Naive thymus-derived CD4-positive, alpha-beta T cell (primary cell): Measurements from ENCODE around the gene NINL. TPM values are rescaled to one million over a fixed set of nuclear protein-coding genes. Genes with fewer than 3 reads are reported as not detected.
"Not testable (repeated sequence)": the region's sequence is repeated elsewhere in the genome, so short reads cannot be mapped to it uniquely, and the experiment has no call there.

ENCODE experiments used
- ATAC-seq: fragments of 150-1000 bp; cut with Tn5 transposase; 2 replicates; pipeline ENCODE4 v1.10.0; 2021; ENCODE audit warnings: mild to moderate bottlenecking, moderate library complexity
- CTCF ChIA-PET: fragments of 350-600 bp; sonication (Branson Sonifier 250); formaldehyde crosslinking; loops from one replicate; lab custom pipeline; 2021; ENCODE audit warnings: antibody characterized with exemption; lab: Charles Lee
- POLR2A ChIA-PET: fragments of 350-600 bp; sonication (Branson Sonifier 250); formaldehyde crosslinking; loops from one replicate; lab custom pipeline; 2021; ENCODE audit warnings: antibody characterized with exemption, inconsistent platforms; lab: Charles Lee
- DNase-seq, 9 donors: peaks; one replicate each; pipeline versions ENCODE4 v3.0.0 to v3.0.0-alpha.2; 2020 to 2022; ENCODE audit warnings: mixed read lengths in 1 of 9
- H3K27ac ChIP-seq: one replicate; pipeline ENCODE4 v1.7.0; 2013; ENCODE audit warnings: mild to moderate bottlenecking, low read depth, low read length, moderate library complexity
- H3K27me3 ChIP-seq, 2 donors: one replicate each; pipeline ENCODE4 v1.7.0; 2013; ENCODE audit warnings: low read length in 2 of 2, mild to moderate bottlenecking in 2 of 2, moderate library complexity in 2 of 2; ENCODE audit not compliant: control insufficient read depth in 2 of 2, insufficient read depth in 2 of 2
- H3K36me3 ChIP-seq, 3 experiments: 1 replicate in 2 of 3; 2 replicates in 1 of 3; pipeline ENCODE4 v1.7.0; 2013; ENCODE audit warnings: low read length in 3 of 3, mild to moderate bottlenecking in 3 of 3, moderate library complexity in 1 of 3; ENCODE audit not compliant: insufficient read depth in 3 of 3, control insufficient read depth in 2 of 3
- H3K4me1 ChIP-seq, 2 donors: one replicate each; pipeline ENCODE4 v1.7.0; 2013; ENCODE audit warnings: low read length in 2 of 2, mild to moderate bottlenecking in 2 of 2, moderate library complexity in 1 of 2; ENCODE audit not compliant: control insufficient read depth in 2 of 2, insufficient read depth in 2 of 2
- H3K4me3 ChIP-seq: 2 replicates; pipeline ENCODE4 v1.7.0; 2013; ENCODE audit warnings: mild to moderate bottlenecking, low read length
- H3K9me3 ChIP-seq, 3 experiments: 1 replicate in 2 of 3; 2 replicates in 1 of 3; pipeline ENCODE4 v1.7.0; 2013; ENCODE audit warnings: low read length in 3 of 3; ENCODE audit not compliant: control insufficient read depth in 2 of 3
- H3K27ac Mint-ChIP-seq, 9 donors: one replicate each; pipeline ENCODE4 v1.8.0; 2020 to 2022; ENCODE audit warnings: mixed read lengths in 9 of 9, mild to moderate bottlenecking in 8 of 9, moderate library complexity in 5 of 9, inconsistent platforms in 2 of 9
- H3K27me3 Mint-ChIP-seq, 5 donors: one replicate each; pipeline ENCODE4 v1.8.0; 2021 to 2022; ENCODE audit warnings: mixed read lengths in 5 of 5, mild to moderate bottlenecking in 1 of 5
- H3K36me3 Mint-ChIP-seq, 5 donors: one replicate each; pipeline ENCODE4 v1.8.0; 2020 to 2022; ENCODE audit warnings: mixed read lengths in 5 of 5, mild to moderate bottlenecking in 3 of 5, inconsistent platforms in 1 of 5
- H3K4me1 Mint-ChIP-seq, 7 donors: one replicate each; pipeline ENCODE4 v1.8.0; 2020 to 2022; ENCODE audit warnings: mixed read lengths in 7 of 7, mild to moderate bottlenecking in 3 of 7, inconsistent platforms in 1 of 7
- H3K4me3 Mint-ChIP-seq, 10 donors: one replicate each; pipeline ENCODE4 v1.8.0; 2020 to 2022; ENCODE audit warnings: mild to moderate bottlenecking in 10 of 10, mixed read lengths in 10 of 10, moderate library complexity in 6 of 10, inconsistent platforms in 2 of 10
- H3K9me3 Mint-ChIP-seq, 11 donors: one replicate each; pipeline ENCODE4 v1.8.0; 2020 to 2022; ENCODE audit warnings: mixed read lengths in 11 of 11, mild to moderate bottlenecking in 4 of 11, inconsistent platforms in 1 of 11, moderate library complexity in 1 of 11
- intact Hi-C, 2 donors: fragments of 100-400 bp; cut with micrococcal nuclease; formaldehyde crosslinking; loops; one replicate each; pipeline ENCODE4 v1.15.1; 2023
- polyA plus RNA-seq, 2 donors: library from polyadenylated mRNA; unstranded; fragments of 300-500 nt; fragmentation: Illumina TruSeq; gene quantifications; one replicate each; pipeline ENCODE4 v1.2.3, GENCODE V29; 2021
- total RNA-seq, 6 experiments: library from RNA in 5 of 6; stranded (reverse) in 5 of 6; gene quantifications; 1 replicate in 5 of 6; 2 replicates in 1 of 6; pipeline ENCODE4 v1.2.3 and lab custom pipeline; 2021 to 2026

The NINL gene
- total RNA-seq, result 1 to 10 TPM; 1.4 to 4.2 (median 3.0) TPM
- 1 to 10 TPM in 1 of 2 donors, under 1 TPM in 1; 0.31 to 1.1 TPM for polyA plus RNA-seq
- 5.2 reads per million, percentile 25 among the genes with 10 or more reads in this experiment for total RNA-seq (lab: John Stamatoyannopoulos, UW)

DNA sequence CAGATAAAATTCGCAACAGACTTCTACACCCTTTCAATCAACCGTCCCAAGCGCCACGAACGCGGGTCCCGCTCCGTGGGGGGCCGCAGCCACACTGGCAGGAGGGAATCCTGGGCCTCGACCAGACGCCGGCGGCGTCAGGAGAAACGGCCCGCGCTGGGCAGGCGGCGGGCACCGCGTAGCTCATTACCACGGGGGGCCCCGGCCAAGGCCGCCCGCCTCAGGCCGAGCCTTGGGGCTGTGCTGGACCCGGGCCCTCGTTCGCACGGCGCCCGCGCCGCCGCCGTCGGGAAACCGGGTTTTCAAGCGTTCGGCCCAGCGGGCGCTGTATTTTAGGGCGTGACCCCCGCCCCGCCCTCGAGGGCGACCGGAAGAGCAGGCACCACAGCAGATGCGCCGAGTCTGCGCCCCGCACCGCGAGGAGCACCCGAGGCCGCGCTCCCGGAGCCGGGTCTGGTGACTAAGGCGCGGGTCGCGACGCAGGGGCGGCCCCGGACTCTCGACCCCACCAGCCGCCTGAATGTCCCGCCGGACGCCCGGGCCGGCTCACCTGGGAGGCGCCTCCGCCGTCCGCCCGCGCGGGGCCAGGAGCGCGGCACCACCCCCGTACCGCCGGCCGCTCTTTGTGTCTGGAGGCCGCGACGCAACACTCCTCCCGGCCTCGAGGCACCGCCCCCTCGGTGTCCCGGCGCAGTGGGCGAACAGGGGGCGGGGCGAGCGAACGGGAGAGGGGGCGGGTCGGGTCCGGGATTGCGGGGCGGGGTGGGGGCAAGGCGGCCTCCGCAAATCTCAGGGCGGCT is at the start of gene NINL:
TSS of gene NINL (minus strand) at position 627 of the 800 bp plus-strand sequence. CDS start 58,944 bp downstream, outside the sequence.
- Mint-ChIP-seq H3K9me3 (peaks cover 0 to 3% (median 0%) of the 10 kb centered on the region in 11 donors), H3K27me3 (peaks cover 0 to 21% (median 15%) of the 10 kb centered on the region in 5 donors), H3K36me3 (peaks cover 0 to 6% (median 0%) of the 10 kb centered on the region in 5 donors), H3K4me1 (peaks cover 0 to 19% (median 8%) of the 10 kb centered on the region in 7 donors), H3K4me3 (peak within 1 kb of the TSS; percentile 68 to 91 (median 80)), H3K27ac (peak within 1 kb of the TSS in 8 of 9 donors; percentile 9 to 86 (median 62))
- peak within 1 kb of the TSS; percentile 50 for H3K4me3 ChIP-seq
- intact Hi-C loops, result loop anchor here (1.0 to 5.0 kb wide), 5 partner anchors 38 to 388 kb away; partner anchors contain the start of genes ENTPD6 (in 1 of the 2), NANP (in 1 of the 2) and ZNF337 (in 1 of the 2)
- H3K36me3 ChIP-seq, result no peaks in the 10 kb centered on the region
- H3K27ac ChIP-seq, result peak within 1 kb of the TSS; percentile 33
- H3K4me1 ChIP-seq, result no peaks in the 10 kb centered on the region
- ATAC-seq (peak; percentile 84), DNase-seq (peak; percentile 6 to 64 (median 47))
- H3K27me3 ChIP-seq, result no peaks in the 10 kb centered on the region
- H3K9me3 ChIP-seq, result no peaks in the 10 kb centered on the region
- ChIA-PET CTCF (no interaction called here), POLR2A (no interaction called here)

DNA sequence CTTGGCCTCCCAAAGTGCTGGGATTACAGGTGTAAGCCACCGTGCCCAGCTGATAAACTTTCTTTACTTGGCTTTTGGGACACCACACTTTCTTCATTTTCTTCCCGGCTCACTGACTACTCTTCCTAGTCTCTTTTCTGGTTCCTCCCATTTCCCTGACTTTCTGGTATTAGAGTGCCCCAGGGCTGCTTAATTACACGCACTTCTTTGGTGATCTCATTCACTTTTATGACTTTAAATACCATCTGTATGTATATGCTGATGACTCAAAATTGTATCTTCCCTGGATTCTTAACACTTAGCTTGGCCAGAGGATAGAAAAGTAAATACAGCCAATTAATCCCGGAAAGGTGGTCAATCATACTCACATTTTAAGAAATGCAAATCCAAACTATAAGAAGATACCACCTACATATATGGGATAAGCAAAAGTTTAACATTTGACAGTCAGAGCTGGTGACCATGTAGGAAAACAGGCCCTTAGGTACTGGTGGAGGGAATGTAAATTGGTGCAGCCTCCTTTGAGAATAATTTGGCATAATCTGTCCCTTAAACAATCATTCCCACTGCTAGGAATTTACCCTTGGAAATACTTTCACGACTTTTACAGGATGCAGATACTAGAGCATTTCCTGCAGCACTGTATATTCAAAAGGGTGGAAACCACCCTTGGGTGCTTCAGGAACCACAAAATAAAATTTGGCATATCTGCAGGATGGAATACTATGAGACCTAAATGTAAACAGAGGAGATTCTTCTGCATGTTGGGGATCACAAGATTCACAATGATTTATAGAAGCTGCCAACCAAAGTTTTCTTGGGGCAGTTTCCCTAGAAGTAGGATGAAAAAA is 47.8 kb upstream of the NINL start:
- Histone ChIP-seq H3K4me1 (no peaks in the 10 kb centered on the region), H3K9me3 (no peaks in the 10 kb centered on the region), H3K36me3 (peaks cover 0 to 4% (median 0%) of the 10 kb centered on the region in 3 experiments), H3K4me3 (no peak overlapping the region), H3K27me3 (no peaks in the 10 kb centered on the region), H3K27ac (no peak overlapping the region)
- H3K27me3 Mint-ChIP-seq, result no peaks in the 10 kb centered on the region
- H3K9me3 Mint-ChIP-seq, result peaks cover 0 to 20% (median 8%) of the 10 kb centered on the region in 11 donors
- ChIA-PET POLR2A (no interaction called here), CTCF (interaction anchor here (0.6 kb wide), 1 partner anchor 18 kb away, joined by 3 read pairs; no protein-coding TSS in a partner anchor)
- H3K36me3 Mint-ChIP-seq, result peaks cover 11 to 51% (median 30%) of the 10 kb centered on the region in 5 donors
- ATAC-seq, result no peak
- no peak overlapping the region for H3K4me3 Mint-ChIP-seq
- intact Hi-C loops, result no loop called here
- peaks cover 0 to 7% (median 2%) of the 10 kb centered on the region in 7 donors for H3K4me1 Mint-ChIP-seq
- no peak overlapping the region for H3K27ac Mint-ChIP-seq
- DNase-seq, result no peak

DNA sequence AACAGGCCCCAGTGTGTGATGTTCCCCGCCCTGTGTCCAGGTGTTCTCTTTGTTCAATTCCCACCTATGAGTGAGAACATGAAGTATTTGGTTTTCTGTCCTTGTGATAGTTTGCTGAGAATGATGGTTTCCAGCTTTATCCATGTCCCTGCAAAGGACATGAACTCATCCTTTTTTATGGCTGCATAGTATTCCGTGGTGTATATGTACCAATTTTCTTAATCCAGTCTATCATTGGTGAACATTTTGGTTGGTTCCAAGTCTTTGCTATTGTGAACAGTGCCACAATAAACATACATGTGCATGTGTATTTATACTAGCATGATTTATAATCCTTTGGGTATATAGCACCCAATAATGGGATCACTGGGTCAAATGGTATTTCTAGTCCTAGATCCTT is 45.3 kb upstream of the NINL start:
- intact Hi-C loops, H3K4me1 ChIP-seq, ATAC-seq, H3K4me3 Mint-ChIP-seq, H3K27me3 ChIP-seq, CTCF ChIA-PET, H3K27me3 Mint-ChIP-seq, DNase-seq, POLR2A ChIA-PET, H3K4me1 Mint-ChIP-seq, H3K27ac Mint-ChIP-seq, H3K4me3 ChIP-seq, H3K36me3 ChIP-seq, H3K27ac ChIP-seq, H3K9me3 ChIP-seq: not testable (repeated sequence)
- peaks cover 0 to 21% (median 3%) of the 10 kb centered on the region in 11 donors for H3K9me3 Mint-ChIP-seq
- H3K36me3 Mint-ChIP-seq, result peaks cover 8 to 48% (median 19%) of the 10 kb centered on the region in 5 donors

DNA sequence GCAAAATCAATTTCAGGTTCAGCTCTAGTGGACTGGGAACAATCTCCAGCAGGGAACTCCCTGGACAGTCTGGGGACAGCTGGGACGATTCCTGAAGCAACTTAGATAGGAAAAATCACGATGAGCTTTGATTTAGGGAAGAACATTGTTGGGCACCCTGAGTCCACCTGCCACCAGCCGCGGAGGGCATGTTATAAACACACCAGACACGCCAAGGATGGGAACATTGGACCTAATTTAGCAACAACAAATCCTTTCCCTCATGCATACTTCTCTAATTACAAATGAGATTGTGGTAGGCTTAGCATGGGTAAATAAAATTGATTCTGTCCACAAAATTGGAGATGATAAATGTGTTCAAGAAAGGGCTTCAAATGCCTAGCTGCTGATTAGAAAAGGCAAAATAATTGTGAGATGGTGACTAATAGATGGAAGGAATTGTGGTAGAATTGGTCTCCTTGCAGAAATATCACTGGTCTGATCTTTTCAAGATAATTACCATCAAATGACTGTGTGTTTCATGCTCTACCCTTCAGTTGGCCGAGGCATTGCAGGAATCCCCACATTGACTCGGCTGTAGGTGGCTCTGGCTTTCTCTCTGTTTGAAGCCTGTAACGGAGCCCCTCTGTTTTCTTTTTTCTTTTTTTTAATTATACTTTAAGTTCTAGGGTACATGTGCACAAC is 44.6 kb upstream of the NINL start:
- no peak overlapping the region for H3K27ac ChIP-seq
- no peaks in the 10 kb centered on the region for H3K27me3 ChIP-seq
- CTCF ChIA-PET, result no interaction called here
- no peaks in the 10 kb centered on the region for H3K27me3 Mint-ChIP-seq
- H3K36me3 Mint-ChIP-seq, result peaks cover 5 to 44% (median 13%) of the 10 kb centered on the region in 5 donors
- POLR2A ChIA-PET, result no interaction called here
- peaks cover 0 to 7% (median 2%) of the 10 kb centered on the region in 7 donors for H3K4me1 Mint-ChIP-seq
- DNase-seq (no peak), ATAC-seq (no peak)
- H3K36me3 ChIP-seq, result no peaks in the 10 kb centered on the region
- no peak overlapping the region for H3K4me3 ChIP-seq
- peaks cover 0 to 21% (median 3%) of the 10 kb centered on the region in 11 donors for H3K9me3 Mint-ChIP-seq
- H3K9me3 ChIP-seq, result no peaks in the 10 kb centered on the region
- H3K27ac Mint-ChIP-seq, result no peak overlapping the region
- intact Hi-C loops, result loop anchor here in 1 of 2 donors (10.0 kb wide), 1 partner anchor 635 kb away; the partner anchor contains the start of gene APMAP
- H3K4me3 Mint-ChIP-seq, result no peak overlapping the region
- no peaks in the 10 kb centered on the region for H3K4me1 ChIP-seq

DNA sequence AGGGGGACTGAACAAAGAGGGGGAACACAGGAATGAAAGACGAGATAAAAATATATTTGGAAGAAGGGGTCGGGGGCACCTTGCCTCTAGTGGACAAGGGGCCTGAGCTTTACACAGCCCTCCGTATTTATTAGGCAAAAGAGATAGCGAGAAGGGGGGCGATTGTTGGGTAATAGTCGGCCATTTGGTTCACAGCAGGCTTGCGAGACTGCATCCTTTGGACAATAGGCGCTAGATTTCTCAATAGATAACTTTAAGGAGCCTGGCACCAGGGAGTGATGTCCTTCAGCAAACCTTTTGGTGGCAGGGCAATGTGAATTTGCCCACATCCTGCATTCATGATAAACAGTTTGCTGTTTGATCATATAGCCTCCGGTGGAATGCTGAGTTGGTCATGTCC is 41.4 kb upstream of the NINL start:
- Mint-ChIP-seq H3K9me3 (peaks cover 0 to 21% (median 2%) of the 10 kb centered on the region in 11 donors), H3K4me3 (no peak overlapping the region), H3K27ac (no peak overlapping the region), H3K27me3 (peaks cover 0 to 3% (median 0%) of the 10 kb centered on the region in 5 donors), H3K4me1 (peaks cover 13 to 20% (median 18%) of the 10 kb centered on the region in 7 donors), H3K36me3 (peaks cover 0 to 32% (median 5%) of the 10 kb centered on the region in 5 donors)
- CTCF ChIA-PET, result no interaction called here
- H3K27ac ChIP-seq, result no peak overlapping the region
- peaks cover 0 to 10% (median 0%) of the 10 kb centered on the region in 3 experiments for H3K36me3 ChIP-seq
- H3K27me3 ChIP-seq, result no peaks in the 10 kb centered on the region
- POLR2A ChIA-PET, result interaction anchor here (0.6 kb wide), 1 partner anchor 220 kb away, joined by 3 read pairs; no protein-coding TSS in a partner anchor
- no peaks in the 10 kb centered on the region for H3K9me3 ChIP-seq
- intact Hi-C loops, result loop anchor here in 1 of 2 donors (10.0 kb wide), 1 partner anchor 632 kb away; the partner anchor contains the start of gene APMAP
- ATAC-seq (no peak), DNase-seq (no peak)
- H3K4me1 ChIP-seq, result peaks cover 0 to 12% of the 10 kb centered on the region in 2 donors
- H3K4me3 ChIP-seq, result no peak overlapping the region
